K562 treated with DMSO at 1 percent for 48 hours (cell line): ENCODE measurements around the gene SLC35C1. TPM values are rescaled to one million over a fixed set of nuclear protein-coding genes. Genes with fewer than 3 reads are reported as not detected.

Source experiments
- total RNA-seq: library from RNA; unstranded; fragments of 300-600 nt; gene quantifications from 2 replicates; pipeline ENCODE4 v1.2.3, GENCODE V29; 2022; ENCODE audit warnings: low replicate concordance; ENCODE audit errors: extremely low read depth

SLC35C1 gene
- not detected in 2 replicates for total RNA-seq

GRCh38 chr11:45804761-45805304, at the start of gene SLC35C1:
TSS of gene SLC35C1 (plus strand) at chr11:45805149. CDS start at chr11:45805802, 653 bp downstream.

DNA sequence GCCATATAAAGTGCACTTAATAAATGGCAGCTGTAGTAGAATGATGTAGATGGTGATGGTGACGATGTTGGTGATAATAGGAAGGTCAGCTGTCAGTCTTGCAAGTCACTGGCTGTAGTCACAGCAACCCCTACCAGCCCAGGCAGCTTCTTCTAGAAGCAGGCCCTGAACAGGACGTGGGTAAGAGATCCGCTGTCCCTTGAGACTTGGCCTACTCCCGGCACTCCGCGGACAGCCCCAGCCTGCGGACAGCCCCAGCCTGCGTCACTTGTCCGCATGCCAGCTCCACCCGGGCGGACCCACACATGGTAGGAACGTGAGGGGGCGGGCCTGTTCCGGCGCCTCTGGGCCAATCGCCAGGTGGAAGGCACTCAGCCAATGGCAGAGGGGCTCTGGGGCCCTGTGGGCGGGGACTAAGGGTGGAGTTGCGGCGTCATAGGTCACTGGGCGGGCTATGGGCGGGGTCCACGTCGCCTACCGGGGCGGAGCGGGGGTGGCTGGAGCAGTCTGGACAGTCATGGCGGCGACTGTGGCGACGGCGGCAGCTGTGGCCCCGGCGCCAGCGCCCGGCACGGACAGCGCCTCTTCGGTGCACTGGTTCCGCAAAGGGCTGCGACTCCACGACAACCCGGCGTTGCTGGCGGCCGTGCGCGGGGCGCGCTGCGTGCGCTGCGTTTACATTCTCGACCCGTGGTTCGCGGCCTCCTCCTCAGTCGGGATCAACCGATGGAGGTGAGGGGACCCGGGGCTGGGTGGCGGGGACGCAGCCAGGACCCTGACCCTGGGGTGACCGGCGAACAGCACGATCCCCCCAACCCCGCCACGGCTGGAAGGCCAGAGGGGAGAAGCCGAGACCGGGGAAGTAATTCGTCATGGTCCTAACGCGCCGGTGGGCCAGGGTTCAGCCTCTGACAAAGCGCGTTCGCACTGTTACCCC, 42.3 kb downstream of the SLC35C1 start, which contains the start of gene CRY2:
CRY2 (plus strand) TSS at position 502 of the 937 bp plus-strand sequence; CDS start at position 518, 16 bp downstream.

Other genes starting within 250 kb of the SLC35C1 start
- gene CHST1, start 139.5 kb upstream of the SLC35C1 start, total RNA-seq: not detected in 2 replicates
- not detected in 2 replicates for gene CRY2, start 42.3 kb downstream of the SLC35C1 start, total RNA-seq
- gene MAPK8IP1, start 80.5 kb downstream of the SLC35C1 start, total RNA-seq: not detected in 2 replicates
- not detected in 2 replicates for gene FREY1, start 102.1 kb downstream of the SLC35C1 start, total RNA-seq
- not detected in 2 replicates for gene PEX16, start 112.7 kb downstream of the SLC35C1 start, total RNA-seq
- not detected in 2 replicates for gene LARGE2, start 117.5 kb downstream of the SLC35C1 start, total RNA-seq